Endodermal cell (in vitro differentiated cells): ENCODE data around the gene GPR171. TPM values are rescaled to one million over a fixed set of nuclear protein-coding genes. Genes with fewer than 3 reads are reported as not detected.

ENCODE experiments used
- DNase-seq: peaks from one replicate; pipeline ENCODE4 v3.0.0-alpha.2; 2017
- H3K27ac ChIP-seq: 2 replicates; pipeline ENCODE4 v1.5.1; 2013; ENCODE audit warnings: mild to moderate bottlenecking, low read depth, low read length, moderate library complexity
- H3K27me3 ChIP-seq: 2 replicates; pipeline ENCODE4 v1.6.1; 2013; ENCODE audit warnings: mild to moderate bottlenecking, low read length, moderate library complexity; ENCODE audit not compliant: insufficient read depth, control insufficient read depth, poor library complexity, severe bottlenecking
- H3K36me3 ChIP-seq: 2 replicates; pipeline ENCODE4 v1.7.0; 2013; ENCODE audit warnings: mild to moderate bottlenecking, low read length, moderate library complexity; ENCODE audit not compliant: control insufficient read depth, insufficient read depth
- H3K4me1 ChIP-seq: one replicate; pipeline ENCODE4 v1.7.0; 2013; ENCODE audit warnings: low read length; ENCODE audit not compliant: control insufficient read depth, insufficient read depth
- H3K4me3 ChIP-seq: 2 replicates; pipeline ENCODE4 v1.5.1; 2013; ENCODE audit warnings: mild to moderate bottlenecking, low read length, moderate library complexity
- H3K9ac ChIP-seq: 2 replicates; pipeline ENCODE4 v1.6.1; 2013; ENCODE audit warnings: mild to moderate bottlenecking, low read length, moderate library complexity; ENCODE audit not compliant: poor library complexity, severe bottlenecking; ENCODE audit errors: extremely low read depth
- H3K9me3 ChIP-seq: 2 replicates; pipeline ENCODE4 v1.6.1; 2013; ENCODE audit warnings: mild to moderate bottlenecking, low read length, moderate library complexity; ENCODE audit not compliant: control insufficient read depth
- H3K27ac Mint-ChIP-seq: 2 replicates; pipeline ENCODE4 v1.8.0; 2020; ENCODE audit warnings: mixed read lengths
- H3K27me3 Mint-ChIP-seq: 2 replicates; pipeline ENCODE4 v1.8.0; 2021; ENCODE audit warnings: mild to moderate bottlenecking, mixed read lengths; ENCODE audit not compliant: insufficient read depth
- H3K36me3 Mint-ChIP-seq: 2 replicates; pipeline ENCODE4 v1.8.0; 2020; ENCODE audit warnings: low read depth, mixed read lengths
- H3K4me1 Mint-ChIP-seq: 2 replicates; pipeline ENCODE4 v1.8.0; 2020; ENCODE audit warnings: mixed read lengths
- H3K4me3 Mint-ChIP-seq: 2 replicates; pipeline ENCODE4 v1.8.0; 2020; ENCODE audit warnings: mild to moderate bottlenecking, moderate library complexity, mixed read lengths
- H3K9me3 Mint-ChIP-seq: 2 replicates; pipeline ENCODE4 v1.8.0; 2020; ENCODE audit warnings: mild to moderate bottlenecking, mixed read lengths
- CTCF ChIP-seq: fragments of 200-600 bp; sonication (generic); conservative IDR thresholded peaks from 2 replicates; pipeline ENCODE4 v1.5.0; 2021; ENCODE audit warnings: antibody characterized with exemption, mild to moderate bottlenecking
- WGBS, 2 experiments: methylation state at CpG; one replicate each; pipeline versions ENCODE4 v1.1.5 to v1.1.7; 2013; ENCODE audit warnings: missing lambda C conversion rate in 2 of 2, mixed read lengths in 1 of 2; ENCODE audit not compliant: insufficient coverage in 1 of 2, insufficient read length in 1 of 2; 5-methylcytosine and 5-hydroxymethylcytosine counted together
- total RNA-seq, 2 donors: library from RNA; stranded (reverse); fragmentation: NEBNext Ultra II Directional in 1 of 2; extraction: Animal tissue kit (Norgen Biotek cat#: 25700) in 1 of 2; gene quantifications; 2 replicates in 1 of 2; 3 replicates in 1 of 2; pipeline ENCODE4 v1.2.1, GENCODE V29; 2021

GPR171 gene
- total RNA-seq, 2 donors from 2014 or later, result not detected

- Histone ChIP-seq H3K27me3 (no peaks in the 10 kb centered on the region), H3K36me3 (no peaks in the 10 kb centered on the region), H3K4me3 (no peak overlapping the region), H3K9me3 (peaks cover 12% of the 10 kb centered on the region), H3K4me1 (peaks cover 5% of the 10 kb centered on the region), H3K9ac (no peak overlapping the region), H3K27ac (no peak overlapping the region)
- WGBS, 2 experiments, result 84 to 86% methylated on average over 9 of the region's 9 CpGs
- no peak overlapping the region for H3K27ac Mint-ChIP-seq
- peaks cover 28% of the 10 kb centered on the region for H3K36me3 Mint-ChIP-seq
- DNase-seq, result no peak
- no peak for TF ChIP-seq CTCF
- H3K4me1 Mint-ChIP-seq, result peaks cover 27% of the 10 kb centered on the region
- no peak overlapping the region for H3K4me3 Mint-ChIP-seq
- peaks cover 24% of the 10 kb centered on the region for H3K9me3 Mint-ChIP-seq
- H3K27me3 Mint-ChIP-seq, result no peaks in the 10 kb centered on the region
Measured at GRCh38 chr3:151225040-151225975, 22.3 kb upstream of the GPR171 start.

GRCh38 chr3:151224268-151224866 lies 21.4 kb upstream of the GPR171 start:
- H3K4me3 ChIP-seq, result no peak overlapping the region
- peaks cover 16% of the 10 kb centered on the region for H3K9me3 ChIP-seq
- peaks cover 5% of the 10 kb centered on the region for H3K4me1 ChIP-seq
- H3K27ac ChIP-seq, result no peak overlapping the region
- no peak for TF ChIP-seq CTCF
- peaks cover 27% of the 10 kb centered on the region for H3K9me3 Mint-ChIP-seq
- no peak overlapping the region for H3K4me3 Mint-ChIP-seq
- 93 to 100% methylated on average over 1 of the region's 4 CpGs for WGBS, 2 experiments
- H3K27ac Mint-ChIP-seq, result no peak overlapping the region
- H3K9ac ChIP-seq, result no peak overlapping the region
- H3K4me1 Mint-ChIP-seq, result peaks cover 27% of the 10 kb centered on the region
- no peaks in the 10 kb centered on the region for H3K27me3 ChIP-seq
- H3K36me3 Mint-ChIP-seq, result peaks cover 34% of the 10 kb centered on the region
- no peak for DNase-seq
- no peaks in the 10 kb centered on the region for H3K36me3 ChIP-seq
- no peaks in the 10 kb centered on the region for H3K27me3 Mint-ChIP-seq

DNA sequence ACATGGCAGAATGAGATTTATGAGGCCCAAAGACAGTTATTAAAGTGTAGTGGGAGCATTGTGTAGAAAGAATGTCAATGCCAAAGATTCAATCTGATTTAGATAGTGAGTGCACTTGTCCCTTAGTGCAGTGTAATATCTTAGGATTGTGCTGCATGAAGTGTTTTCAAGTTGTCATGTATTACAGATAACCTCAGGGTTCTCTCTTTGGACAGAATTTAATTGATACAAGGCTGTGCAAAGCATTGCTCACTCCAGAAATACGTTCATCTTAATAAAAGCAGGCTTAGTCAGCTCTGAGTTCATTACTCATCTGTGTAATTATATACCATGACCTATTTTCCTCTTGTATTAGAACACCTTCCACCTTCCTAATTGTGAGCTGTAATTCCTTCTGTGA lies 16.0 kb upstream of the GPR171 start:
- DNase-seq, result no peak
- H3K36me3 ChIP-seq, result no peaks in the 10 kb centered on the region
- 75 to 90% methylated on average over 1 of the region's 1 CpG for WGBS, 2 experiments
- H3K9ac ChIP-seq, result no peak overlapping the region
- no peak overlapping the region for H3K4me3 ChIP-seq
- H3K4me1 ChIP-seq, result no peaks in the 10 kb centered on the region
- Mint-ChIP-seq H3K27me3 (no peaks in the 10 kb centered on the region), H3K4me3 (no peak overlapping the region), H3K36me3 (peaks cover 34% of the 10 kb centered on the region), H3K4me1 (peaks cover 5% of the 10 kb centered on the region), H3K27ac (no peak overlapping the region), H3K9me3 (peaks cover 27% of the 10 kb centered on the region)
- no peaks in the 10 kb centered on the region for H3K27me3 ChIP-seq
- H3K9me3 ChIP-seq, result peaks cover 16% of the 10 kb centered on the region
- TF ChIP-seq CTCF, result no peak
- no peak overlapping the region for H3K27ac ChIP-seq
